Liver (tissue), 3 donors: ENCODE measurements around the gene PIGN.

Source experiments
- ATF3 ChIP-seq: IDR thresholded peaks from 2 replicates; pipeline ENCODE4 v1.6.1; 2016; ENCODE audit warnings: antibody characterized with exemption
- CTCF ChIP-seq: fragments of 150-350 bp; IDR thresholded peaks from 2 replicates; pipeline ENCODE4 v1.5.1; 2017; ENCODE audit warnings: improper control_type of control experiment, low read depth, low read length; ENCODE audit not compliant: missing input control
- EGR1 ChIP-seq, 2 donors: IDR thresholded peaks; 2 replicates each; pipeline ENCODE4 v1.6.1; 2016 to 2018; ENCODE audit warnings: antibody characterized with exemption in 2 of 2, low read depth in 2 of 2
- GABPA ChIP-seq, 2 donors: IDR thresholded peaks in 1 of 2; conservative IDR thresholded peaks in 1 of 2; 2 replicates each; pipeline ENCODE4 v1.6.1; 2016; ENCODE audit warnings: antibody characterized with exemption in 2 of 2, mild to moderate bottlenecking in 1 of 2, moderate library complexity in 1 of 2
- HNF4A ChIP-seq, 2 donors: conservative IDR thresholded peaks; 2 replicates each; pipeline ENCODE4 v1.6.1; 2016; ENCODE audit warnings: antibody characterized with exemption in 2 of 2, mild to moderate bottlenecking in 2 of 2
- MAX ChIP-seq: IDR thresholded peaks from 2 replicates; pipeline ENCODE4 v1.6.1; 2016; ENCODE audit warnings: antibody characterized with exemption
- RAD21 ChIP-seq, 2 donors: IDR thresholded peaks; 2 replicates each; pipeline ENCODE4 v1.6.1; 2016; ENCODE audit warnings: antibody characterized with exemption in 2 of 2, mild to moderate bottlenecking in 2 of 2
- REST ChIP-seq: IDR thresholded peaks from 2 replicates; pipeline ENCODE4 v1.6.1; 2016; ENCODE audit warnings: antibody characterized with exemption, mild to moderate bottlenecking
- RXRA ChIP-seq, 2 donors: IDR thresholded peaks; 2 replicates each; pipeline ENCODE4 v1.6.1; 2017 to 2018; ENCODE audit warnings: antibody characterized with exemption in 2 of 2, mild to moderate bottlenecking in 1 of 2
- SP1 ChIP-seq: IDR thresholded peaks from 2 replicates; pipeline ENCODE4 v1.6.1; 2018; ENCODE audit warnings: antibody characterized with exemption, mild to moderate bottlenecking
- TAF1 ChIP-seq: conservative IDR thresholded peaks from 2 replicates; pipeline ENCODE4 v1.6.1; 2016; ENCODE audit warnings: antibody characterized with exemption, mild to moderate bottlenecking
- YY1 ChIP-seq: IDR thresholded peaks from 2 replicates; pipeline ENCODE4 v1.6.1; 2016; ENCODE audit warnings: antibody characterized with exemption, mild to moderate bottlenecking
- ZBTB33 ChIP-seq: IDR thresholded peaks from 2 replicates; pipeline ENCODE4 v1.6.1; 2016; ENCODE audit warnings: antibody characterized with exemption
- donor health status: healthy.
- donor health status: healthy.

GRCh38 chr18:62072370-62072769 is 114.5 kb downstream of the PIGN start:
- TF ChIP-seq CTCF = no peak
- TF ChIP-seq ZBTB33 = no peak
- TF ChIP-seq GABPA (IDR thresholded peaks at IDR 0.05 in 1 of 2, conservative IDR thresholded peaks at IDR 0.05 in 1 of 2) = no peak
- no peak for TF ChIP-seq RXRA (IDR thresholded peaks at IDR 0.05)
- no peak for TF ChIP-seq EGR1 (IDR thresholded peaks at IDR 0.05; ENCODE audit: low read depth in 2 of 2)
- TF ChIP-seq REST = no peak
- no peak for TF ChIP-seq TAF1
- no peak for TF ChIP-seq HNF4A (conservative IDR thresholded peaks at IDR 0.05)
- TF ChIP-seq YY1 = no peak
- no peak for TF ChIP-seq MAX
- TF ChIP-seq RAD21 (IDR thresholded peaks at IDR 0.05) = no peak
- TF ChIP-seq ATF3 = no peak
- no peak for TF ChIP-seq SP1
